Stimulated activated CD8-positive, alpha-beta memory T cell treated with anti-CD3 and anti-CD28 coated beads, Interleukin-4, amount 100 ng/mL, for 1 hour (primary cell): ENCODE data around the gene SLC39A3.

Experiments
- DNase-seq, 2 donors: peaks; one replicate each; pipeline ENCODE4 v3.0.0-alpha.2; 2020; ENCODE audit warnings: low read depth in 2 of 2, low spot score in 1 of 2

SLC39A3 gene, protein sequence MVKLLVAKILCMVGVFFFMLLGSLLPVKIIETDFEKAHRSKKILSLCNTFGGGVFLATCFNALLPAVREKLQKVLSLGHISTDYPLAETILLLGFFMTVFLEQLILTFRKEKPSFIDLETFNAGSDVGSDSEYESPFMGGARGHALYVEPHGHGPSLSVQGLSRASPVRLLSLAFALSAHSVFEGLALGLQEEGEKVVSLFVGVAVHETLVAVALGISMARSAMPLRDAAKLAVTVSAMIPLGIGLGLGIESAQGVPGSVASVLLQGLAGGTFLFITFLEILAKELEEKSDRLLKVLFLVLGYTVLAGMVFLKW

GRCh38 chr19:2739602-2740313 lies at the start of gene SLC39A3:
TSS of gene SLC39A3 (minus strand) at chr19:2740017. CDS start at chr19:2737257, 2,760 bp downstream.
- peak; percentile 93 to 98 for DNase-seq

- no peak for DNase-seq
These were observed 48.4 kb upstream of the SLC39A3 start for GRCh38 chr19:2788237-2788636.

DNA sequence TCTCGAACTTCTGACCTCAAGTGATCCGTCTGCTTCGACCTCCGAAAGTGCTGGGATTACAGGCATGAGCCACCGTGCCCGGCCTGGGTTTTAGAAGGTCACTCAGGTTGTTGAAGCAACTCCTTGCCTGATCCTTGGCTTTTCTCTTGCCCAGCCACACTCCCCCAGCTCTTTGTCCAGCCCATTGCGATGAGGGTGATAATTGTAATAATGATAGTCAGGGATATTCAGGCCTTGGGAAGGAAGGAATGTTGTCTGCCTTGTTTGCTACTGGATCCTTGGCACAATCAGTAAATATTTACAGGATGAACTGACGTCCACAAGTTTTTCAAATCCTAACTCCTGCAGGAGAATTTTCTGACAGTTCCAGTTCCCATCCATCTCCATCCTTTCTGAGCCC lies 47.3 kb upstream of the SLC39A3 start:
- DNase-seq, result no peak

GRCh38 chr19:2785244-2785997 lies 45.6 kb upstream of the SLC39A3 start, which contains the start of gene THOP1:
TSS of gene THOP1 (plus strand) at chr19:2785503. CDS start at chr19:2785663, 160 bp downstream.
- DNase-seq, result peak; percentile 93 to 98

GRCh38 chr19:2783781-2784145 lies 43.9 kb upstream of the SLC39A3 start:
- DNase-seq, result no peak

GRCh38 chr19:2782936-2783780 lies 43.3 kb upstream of the SLC39A3 start, which contains the start of gene SGTA:
TSS of gene SGTA (minus strand) at chr19:2783273. CDS start at chr19:2769068, 14,205 bp downstream.
- peak; percentile 92 to 93 for DNase-seq

DNA sequence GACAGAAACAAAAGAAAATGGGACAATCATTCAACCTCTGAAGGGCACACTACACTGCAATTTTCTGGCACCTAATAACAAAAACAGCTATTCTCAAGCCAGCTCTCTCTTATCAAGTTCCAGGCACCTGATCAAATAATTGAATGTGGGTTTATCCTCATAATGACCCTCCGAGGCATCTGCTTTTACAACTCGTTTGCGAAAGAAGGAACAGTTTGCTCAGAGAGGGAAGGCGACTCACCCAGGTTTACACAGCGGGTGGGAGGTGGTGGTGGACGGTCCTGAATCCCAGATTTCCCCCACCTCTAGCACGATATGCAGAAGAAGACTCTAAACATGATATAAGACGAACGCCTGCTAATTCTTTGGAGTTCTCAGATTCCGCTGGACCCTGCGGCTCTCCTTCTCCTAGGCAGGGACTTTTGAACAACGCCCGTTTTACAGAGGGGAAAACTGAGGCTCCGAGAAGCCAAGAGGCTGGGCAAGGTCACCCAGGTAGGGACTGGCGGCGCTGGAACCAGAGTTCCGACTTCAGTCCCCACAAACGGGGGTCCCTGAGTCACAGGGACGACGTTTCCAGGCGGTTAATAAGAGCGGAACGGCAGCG lies 42.6 kb upstream of the SLC39A3 start:
- DNase-seq, result no peak

DNA sequence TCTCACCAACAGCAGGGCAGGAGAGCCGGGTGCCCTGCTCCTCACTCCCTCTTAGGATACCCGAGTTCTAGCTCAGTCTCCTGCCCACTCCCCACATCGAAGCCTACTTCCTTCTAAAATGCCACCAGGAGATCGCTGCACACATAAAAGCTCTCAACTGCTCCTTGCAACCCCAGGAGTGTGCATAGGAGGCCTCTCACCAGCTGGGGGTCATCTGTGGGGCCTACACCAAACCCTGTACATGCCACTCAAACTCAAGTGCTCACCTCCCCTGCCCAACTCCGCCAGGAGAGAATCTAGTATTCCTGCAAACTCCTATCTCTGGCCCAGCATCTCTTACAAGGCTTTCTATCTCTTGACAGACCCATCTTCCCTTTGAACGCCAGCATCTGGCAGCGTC lies 40.5 kb upstream of the SLC39A3 start:
- DNase-seq, result no peak

DNA sequence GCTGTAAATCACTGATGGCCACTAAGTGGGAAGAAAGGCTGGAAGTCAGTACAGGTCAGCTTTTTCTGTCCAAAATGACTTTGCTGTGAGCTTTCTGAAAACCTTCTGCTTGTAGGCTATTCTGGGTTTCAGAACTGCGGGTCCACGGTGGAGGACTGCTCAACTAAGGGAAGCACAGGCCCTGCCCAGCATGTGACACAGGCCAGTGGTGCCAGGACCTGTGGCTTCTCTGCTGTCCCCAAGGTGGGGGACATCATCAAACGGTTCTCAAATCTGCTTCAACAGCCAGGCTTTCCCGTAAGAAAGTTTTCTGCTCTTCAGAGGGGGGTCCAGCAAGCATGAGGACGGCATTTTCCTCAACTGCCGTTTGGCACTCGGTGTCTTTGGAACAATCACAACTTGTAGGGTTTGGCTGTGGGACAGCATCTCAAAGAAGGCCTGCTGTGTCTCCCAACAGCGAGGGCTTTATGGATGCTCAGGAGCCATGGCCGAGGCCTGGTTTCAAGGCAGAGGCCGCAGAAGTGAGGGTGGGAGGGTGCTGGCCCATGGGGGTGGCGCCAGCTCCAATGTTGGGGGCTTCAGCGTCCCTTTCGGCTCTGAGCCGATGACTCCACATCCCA lies 39.4 kb upstream of the SLC39A3 start:
- DNase-seq, result no peak

- no peak for DNase-seq
These were observed 38.3 kb upstream of the SLC39A3 start for GRCh38 chr19:2777952-2778683.

GRCh38 chr19:2775556-2776430 lies 36.0 kb upstream of the SLC39A3 start:
- peak; percentile 30 to 34 for DNase-seq

- DNase-seq, result no peak
These were observed 35.2 kb upstream of the SLC39A3 start for GRCh38 chr19:2774953-2775555.

GRCh38 chr19:2774083-2774679 lies 34.4 kb upstream of the SLC39A3 start:
- no peak for DNase-seq

DNA sequence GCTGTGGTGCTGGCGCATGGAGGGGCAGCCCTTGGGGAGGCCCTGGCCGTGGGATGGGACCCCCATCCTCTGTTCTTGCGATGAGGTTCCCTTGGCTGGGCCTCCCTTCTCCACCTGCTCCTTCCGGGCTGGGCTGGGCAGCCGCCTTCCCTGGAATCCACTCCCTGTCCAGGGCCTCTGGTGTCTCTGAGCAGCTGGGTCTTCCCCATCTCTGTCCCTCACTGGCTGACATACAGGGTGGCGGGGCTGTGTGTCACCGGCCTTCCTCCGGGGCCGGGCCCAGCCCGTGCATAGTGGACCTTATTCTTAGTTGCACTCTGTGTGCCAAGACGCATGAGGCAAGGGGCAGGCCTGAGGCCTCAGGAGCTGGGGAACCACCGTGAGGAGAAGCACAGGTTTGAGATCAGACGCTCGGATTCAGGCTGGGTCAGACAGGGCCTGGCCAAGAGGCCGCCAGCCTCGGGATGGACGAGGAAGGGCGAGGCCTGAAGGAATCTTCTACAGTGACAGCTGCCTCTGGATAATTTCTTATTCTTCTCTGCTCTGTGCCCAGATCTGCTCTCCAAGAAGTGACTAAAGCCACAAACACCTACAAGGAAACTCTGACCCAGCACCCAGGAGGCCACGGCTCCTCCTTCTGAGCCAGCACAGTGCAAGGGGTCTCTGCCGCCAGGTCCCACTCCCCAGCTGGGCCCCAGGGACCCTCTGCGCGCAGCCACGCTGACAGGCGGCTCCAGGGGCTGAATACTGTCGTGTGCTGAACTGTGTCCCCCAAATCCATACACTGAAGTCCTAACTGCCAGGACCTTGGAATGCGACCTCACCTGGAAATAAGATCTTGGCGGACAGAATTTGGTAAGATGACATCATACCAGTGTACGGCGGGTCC lies 32.2 kb upstream of the SLC39A3 start:
- no peak for DNase-seq

- DNase-seq, result no peak
These were observed 30.5 kb upstream of the SLC39A3 start for GRCh38 chr19:2770055-2771013.
